NCI-H1694 (cell line): ENCODE measurements around the gene SLC38A5.
"Not testable (repeated sequence)": the region's sequence is repeated elsewhere in the genome, so short reads cannot be mapped to it uniquely, and the experiment has no call there.

Experiments used
- DNase-seq: peaks from one replicate; lab custom pipeline; 2025; lab: John Stamatoyannopoulos, UW

SLC38A5 gene

DNA sequence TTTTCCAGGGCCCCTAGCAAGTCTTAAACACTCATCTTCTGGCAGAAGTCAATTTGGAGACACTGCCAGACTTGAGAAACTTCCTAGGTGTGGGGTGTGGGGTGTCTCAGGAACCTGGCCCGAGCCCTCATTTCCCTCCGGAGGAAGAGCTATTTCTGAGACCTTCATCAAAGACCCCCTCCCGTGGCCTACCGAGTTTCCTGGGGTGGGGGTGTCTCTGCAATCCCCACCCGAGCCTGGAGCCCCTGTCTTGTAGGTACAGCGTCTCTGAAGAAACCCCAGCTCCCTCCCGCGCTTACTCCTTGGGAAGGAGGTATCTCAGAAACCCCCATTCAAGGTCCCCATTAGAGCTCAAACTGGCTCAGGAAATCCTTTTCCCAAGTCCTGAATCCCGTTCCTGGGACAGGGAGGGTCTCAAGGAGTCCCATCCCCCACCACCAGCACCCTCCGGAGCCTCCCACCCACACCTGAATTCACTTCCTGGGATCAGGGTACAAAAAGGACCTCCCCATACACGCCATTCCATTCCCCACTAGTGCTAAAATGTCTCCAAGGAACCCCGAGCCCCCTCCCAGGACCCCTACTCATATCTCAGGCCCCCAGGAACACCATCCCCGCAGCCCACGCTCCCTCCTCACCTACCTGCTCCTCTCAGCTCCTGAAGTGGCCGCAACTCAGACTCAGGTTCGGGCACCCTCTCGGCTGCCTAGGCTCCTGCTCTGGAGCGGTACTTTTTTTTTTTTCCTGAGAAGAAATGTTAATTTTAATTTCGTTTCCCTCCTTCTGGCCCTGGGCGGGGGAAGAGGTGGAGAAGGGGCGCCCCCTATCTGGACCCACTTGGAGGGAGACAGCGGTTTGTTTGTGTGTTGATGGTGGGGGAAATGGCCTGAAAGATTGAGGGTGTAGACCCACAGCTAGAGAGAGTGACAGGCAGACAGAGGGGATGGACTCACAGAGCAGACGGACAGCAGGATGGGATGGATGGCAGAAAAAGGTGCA is 1.1 kb downstream of the SLC38A5 start:
- no peak for DNase-seq

DNA sequence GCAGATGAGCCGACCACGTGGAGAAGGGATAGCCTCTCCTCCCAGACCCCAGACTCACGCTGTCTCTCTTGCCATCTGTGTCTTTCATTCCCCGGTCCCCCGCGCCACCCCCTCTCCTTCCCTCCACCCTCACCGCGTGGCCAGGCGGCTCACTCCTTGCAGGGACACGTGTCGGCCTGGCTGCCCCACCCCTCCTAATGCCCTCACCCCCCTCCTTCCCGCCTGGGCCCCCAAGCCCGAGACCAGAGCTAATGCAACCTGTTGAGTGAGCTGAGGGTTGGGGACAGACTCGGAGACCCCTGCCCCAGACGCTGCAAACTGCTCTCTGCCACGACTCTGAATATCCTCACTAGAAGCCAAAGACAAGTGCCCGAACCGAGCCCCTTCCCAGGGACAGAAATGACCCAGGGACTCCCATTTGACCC is 1.8 kb downstream of the SLC38A5 start:
- DNase-seq, result no peak

DNA sequence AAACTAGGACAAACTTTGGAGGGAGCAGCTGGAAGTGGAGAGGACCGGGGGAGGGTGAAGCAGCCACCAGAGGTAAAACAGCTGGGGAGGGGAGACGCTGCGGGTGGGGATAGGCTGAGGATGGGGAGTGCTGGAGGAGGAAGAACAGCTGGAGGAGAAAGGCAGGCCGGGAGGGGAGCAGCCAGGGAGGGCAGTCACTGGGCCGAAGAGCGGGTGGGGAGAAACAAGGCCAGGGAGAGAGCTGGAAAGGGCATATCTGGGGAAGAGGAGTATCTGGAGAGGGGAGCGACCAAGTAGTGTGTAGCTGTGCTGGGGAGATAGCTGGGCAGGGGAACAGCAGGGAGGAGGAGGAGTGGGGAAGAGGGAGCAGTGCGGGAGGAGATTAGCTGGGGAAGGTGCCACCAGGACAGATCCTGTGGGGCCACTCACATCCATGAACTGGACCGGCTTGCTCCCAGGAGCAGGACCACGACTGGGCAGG is 2.7 kb downstream of the SLC38A5 start:
- DNase-seq, result no peak

DNA sequence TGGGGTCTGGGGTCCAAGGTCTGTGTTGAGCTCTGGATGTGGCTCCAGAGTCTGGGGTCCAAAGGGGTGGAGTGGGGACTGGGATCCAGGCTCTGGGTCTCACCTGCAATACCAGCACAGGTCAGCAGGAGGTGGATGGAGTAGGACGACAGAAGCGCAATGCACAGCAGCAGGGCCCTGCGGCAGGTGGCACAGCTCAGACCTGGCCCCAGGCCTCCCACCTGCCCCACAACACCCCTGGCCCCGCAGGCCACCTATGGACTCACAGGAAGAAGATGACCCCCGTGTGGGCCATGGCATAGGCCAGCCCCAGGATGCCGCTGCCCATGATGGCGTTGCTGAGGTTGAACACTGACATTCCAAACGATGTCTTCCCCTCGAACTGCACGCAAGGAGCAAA is 3.4 kb downstream of the SLC38A5 start:
- DNase-seq, result no peak

DNA sequence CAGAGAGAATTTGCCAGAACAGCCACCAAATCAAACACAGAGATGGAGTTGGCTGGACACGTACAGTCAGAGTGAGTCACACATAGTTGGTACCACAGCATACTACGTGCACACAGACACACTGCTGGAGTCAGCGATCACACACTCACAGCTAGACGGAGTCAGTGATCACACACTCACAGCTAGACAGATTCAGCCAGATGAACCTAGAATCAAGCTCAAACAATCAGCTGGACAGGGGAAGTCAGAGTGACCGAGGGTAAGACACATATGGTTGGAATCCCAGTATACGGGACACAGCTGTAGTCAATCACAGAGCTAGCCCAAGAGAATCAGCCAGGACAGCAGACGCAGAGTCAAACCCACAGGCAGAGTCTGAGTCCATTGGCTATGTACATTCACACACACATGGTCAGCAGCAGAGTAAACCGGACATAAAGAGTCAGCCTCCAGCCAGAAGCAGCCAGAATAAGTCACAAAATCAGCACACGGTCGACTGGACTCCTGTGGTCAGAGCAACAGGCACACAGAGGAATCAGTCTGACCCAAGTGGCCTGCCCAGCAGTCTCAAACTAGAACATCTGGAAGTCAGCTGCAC is 4.6 kb downstream of the SLC38A5 start:
- no peak for DNase-seq

DNA sequence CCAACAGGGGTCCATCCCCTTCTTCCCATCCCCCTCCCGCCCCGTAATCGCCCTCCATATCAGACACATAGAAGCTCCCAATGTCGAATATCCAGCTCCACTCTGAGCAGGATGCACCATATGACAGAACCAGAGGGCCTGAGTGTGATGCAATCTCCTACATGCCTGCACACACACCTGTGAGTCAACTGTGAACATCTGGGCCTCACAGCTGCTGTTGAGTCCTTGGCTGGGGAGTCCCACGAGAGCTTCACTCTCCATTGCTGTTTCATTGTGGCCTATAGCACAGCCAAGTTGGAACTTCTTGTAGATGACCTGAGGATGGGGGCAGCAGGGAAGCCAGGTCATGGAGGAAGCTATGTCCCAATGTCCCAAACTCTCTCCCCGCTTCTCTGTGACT is 8.2 kb downstream of the SLC38A5 start:
- DNase-seq, result no peak

DNA sequence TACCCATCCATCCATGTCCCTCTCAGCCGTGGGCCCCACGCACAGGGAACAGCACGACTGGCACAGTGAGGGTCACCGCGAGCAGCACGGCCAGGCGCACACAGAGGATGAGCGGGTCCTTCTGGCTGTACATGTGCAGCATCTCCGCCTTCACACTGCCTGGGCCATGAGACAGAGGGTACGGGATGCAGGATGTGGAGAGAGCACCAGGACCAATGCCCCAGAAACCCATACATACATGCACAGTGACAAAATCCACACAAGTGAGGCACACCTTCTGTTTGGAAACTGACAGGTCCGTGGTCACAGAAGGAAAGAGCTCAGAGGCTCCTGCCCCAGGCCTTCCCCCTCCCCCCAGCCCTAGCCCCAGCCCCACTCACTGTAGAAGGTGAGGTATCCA is 9.5 kb downstream of the SLC38A5 start:
- DNase-seq, result no peak

DNA sequence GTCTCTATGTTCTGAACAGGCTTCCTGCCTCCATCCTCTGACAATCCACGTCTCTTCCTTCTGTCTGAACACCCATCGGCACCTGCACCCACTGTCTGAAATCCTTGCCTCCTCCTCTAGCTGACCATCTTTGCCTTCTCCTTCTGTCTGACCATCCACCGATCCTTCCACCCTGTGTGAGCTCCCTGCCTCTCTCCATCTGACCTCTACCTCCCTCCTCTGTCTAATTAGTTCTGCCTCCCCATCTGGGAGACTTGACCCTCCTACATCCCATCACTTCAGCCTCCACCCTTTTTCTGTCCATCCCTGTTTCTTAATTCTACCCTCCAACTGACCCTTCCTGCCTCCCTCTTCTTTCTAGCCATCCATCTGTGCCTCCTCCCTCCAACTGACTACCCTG is 10.0 kb downstream of the SLC38A5 start:
- no peak for DNase-seq

DNA sequence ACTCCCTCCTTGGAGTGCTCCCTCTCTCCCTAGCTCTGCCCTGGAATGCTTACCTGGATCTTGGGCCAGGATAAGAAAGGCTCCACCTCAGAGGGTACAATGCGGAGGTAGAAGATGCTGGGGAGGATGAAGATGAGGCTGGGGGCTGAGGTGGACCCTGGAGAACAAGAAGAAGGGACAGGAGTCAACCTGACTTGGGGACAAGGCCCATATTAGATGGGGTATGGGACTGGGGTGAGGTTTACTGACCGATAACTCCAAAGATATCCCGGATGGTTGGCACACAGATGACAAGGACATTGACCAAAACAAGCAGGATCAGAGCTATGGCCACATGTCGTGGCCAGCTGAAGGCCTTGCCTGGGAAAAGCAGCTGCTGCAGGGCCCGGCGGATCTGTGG is 10.6 kb downstream of the SLC38A5 start:
- no peak for DNase-seq

DNA sequence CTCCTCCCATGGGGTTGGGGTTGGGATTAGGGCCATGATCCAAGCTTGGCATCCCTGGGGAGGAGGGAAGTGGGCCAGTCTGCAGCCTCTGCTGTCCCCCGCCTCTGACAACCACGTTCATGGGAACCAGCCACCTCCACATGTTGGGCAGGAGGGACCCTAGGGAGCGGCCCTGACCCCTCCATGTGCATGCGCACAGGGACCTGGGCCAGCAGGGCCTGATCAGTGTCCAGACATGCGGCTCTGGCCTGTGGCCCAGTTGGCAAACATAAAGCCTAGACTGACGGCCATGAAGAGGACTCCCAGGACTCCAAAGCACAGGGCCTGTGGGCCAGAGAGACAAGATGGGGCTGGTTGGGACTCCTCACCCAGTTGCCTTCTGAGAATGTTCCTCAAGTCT is 11.3 kb downstream of the SLC38A5 start:
- no peak for DNase-seq

DNA sequence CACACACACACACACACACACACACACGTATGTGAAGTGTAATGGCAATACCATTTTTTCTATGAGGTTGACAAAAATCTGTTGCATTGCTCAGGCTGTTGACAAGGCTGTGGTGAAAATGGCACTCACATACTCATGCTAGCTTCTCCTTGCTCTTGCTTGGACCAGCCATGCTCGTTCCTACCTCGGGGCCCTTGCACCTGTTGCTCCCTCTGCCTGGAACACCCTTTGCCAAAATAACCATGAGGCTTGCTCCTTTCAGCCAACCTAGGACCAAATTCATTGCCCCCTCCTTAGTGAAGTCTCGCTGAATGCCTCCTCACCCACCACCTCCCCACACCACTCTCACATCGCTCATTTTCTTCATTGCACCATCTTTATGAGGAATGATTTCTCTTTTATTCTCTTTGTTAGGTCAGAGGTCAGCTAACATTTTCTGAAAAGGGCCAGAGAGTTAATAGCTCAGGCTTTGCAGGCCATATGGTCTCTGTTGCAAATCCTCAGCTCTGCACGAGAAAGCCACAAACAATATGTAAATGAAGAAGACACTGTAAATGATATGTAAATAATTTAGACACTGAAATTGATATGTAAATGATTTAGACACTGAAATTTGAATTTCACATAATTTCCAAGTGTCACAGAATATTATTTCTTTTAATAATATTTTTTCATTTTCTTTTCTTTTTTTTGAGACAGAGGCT is 13.3 kb downstream of the SLC38A5 start:
- DNase-seq, result no peak

DNA sequence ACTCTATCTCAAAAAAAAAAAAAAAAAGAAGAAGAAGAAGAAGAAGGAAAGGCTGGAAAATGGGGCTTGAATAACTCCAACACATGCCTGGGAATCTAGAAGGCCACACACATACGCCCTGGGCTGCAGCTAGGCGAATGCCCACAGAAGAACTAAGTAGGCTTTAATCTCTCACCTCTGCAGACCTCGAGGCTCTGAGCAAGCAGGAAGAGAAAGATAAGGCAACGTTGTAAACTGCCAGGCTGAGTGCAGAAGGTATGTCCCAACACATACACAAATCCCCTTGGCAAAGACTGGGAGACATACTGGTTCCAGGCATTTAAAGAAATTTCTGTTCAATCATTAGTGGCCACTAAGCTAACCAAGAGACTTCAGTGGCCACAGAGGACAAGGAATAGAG is 18.4 kb downstream of the SLC38A5 start:
- no peak for DNase-seq

DNA sequence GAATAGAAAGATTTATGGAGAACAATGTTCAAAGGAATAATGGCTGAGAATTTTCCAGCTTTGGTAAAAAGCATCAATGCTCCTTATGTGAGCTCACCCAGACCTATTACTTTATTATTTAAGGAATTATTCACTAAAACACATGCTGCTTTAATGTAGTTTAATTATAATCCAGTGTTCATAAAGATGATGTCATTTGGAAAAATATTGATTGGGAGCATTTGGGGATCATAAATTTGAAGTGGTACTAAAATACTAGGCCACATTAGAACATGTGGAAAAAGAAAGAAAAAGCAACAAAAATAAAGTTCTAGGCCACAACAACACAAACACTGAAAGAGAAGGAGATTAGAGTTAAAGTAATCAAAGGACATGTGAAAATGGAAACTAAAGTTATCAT is 20.0 kb downstream of the SLC38A5 start:
- no peak for DNase-seq

DNA sequence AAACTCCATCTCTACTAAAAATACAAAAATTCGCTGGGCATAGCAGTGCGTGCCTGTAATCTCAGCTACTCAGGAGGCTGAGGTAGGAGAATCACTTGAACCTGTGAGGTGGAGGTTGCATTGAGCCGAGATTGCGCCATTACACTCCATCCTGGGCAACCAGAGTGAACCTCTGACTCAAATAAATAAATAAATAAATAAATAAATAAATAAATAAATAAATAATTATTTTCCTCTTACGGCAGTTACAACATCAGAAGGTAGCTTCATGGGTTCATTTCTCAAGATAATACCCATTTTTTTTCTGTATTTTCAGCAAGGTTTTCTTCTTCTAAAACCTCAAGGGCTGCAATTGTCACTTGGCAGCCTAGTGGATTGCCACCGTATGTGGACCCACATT is 22.9 kb downstream of the SLC38A5 start:
- not testable (repeated sequence) for DNase-seq

DNA sequence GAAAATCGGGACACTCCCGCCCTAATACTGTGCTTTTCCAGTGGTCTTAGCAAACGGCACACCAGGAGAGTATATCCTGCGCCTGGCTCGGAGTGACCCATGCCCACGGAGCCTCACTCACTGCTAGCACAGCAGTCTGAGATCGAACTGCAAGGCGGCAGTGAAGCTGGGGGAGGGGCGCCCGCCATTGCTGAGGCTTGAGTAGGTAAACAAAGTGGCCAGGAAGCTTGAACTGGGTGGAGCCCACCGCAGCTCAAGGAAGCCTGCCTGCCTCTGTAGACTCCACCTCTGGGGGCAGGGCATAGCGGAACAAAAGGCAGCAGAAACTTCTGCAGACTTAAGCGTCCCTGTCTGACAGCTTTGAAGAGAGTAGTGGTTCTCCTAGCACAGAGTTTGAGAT is 36.3 kb downstream of the SLC38A5 start:
- DNase-seq, result not testable (repeated sequence)

DNA sequence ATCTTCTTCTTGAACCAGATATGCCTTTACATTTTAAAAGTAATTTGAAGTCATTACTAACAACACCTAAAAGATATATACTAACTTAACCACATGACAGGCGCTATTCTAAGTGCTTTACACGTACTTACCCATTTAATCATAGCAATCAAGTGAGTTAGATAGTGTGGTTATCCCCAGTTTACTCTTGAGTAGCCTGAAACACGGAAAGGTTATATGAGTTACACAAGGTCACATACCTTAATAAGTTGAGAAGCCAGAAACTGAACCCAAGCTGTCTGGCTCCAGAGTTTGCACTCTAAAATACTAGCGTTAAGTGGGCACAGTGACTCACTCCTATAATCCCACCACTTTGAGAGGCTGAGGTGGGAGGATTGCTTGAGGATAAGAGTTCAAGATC is 39.9 kb downstream of the SLC38A5 start:
- DNase-seq, result not testable (repeated sequence)

DNA sequence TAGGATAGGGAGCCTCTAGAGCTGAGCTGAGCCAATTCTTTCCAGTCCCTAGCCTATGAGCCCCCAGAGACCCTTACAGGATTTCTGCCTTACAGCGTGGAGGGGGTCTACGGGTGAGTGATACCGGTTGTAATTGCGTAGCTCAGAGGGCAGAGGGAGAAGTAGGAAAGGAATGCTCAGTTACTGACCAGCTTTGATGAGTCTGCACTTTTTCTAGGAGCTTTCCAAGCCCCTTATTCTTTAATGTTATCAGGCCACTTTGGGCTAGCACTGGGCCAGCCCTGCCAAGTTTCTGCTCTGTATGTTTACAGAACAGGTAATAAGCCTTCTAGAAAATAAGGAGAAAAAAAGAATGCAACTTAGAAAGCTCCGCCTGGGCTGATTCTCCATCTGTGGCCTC is 40.5 kb downstream of the SLC38A5 start:
- DNase-seq, result not testable (repeated sequence)

DNA sequence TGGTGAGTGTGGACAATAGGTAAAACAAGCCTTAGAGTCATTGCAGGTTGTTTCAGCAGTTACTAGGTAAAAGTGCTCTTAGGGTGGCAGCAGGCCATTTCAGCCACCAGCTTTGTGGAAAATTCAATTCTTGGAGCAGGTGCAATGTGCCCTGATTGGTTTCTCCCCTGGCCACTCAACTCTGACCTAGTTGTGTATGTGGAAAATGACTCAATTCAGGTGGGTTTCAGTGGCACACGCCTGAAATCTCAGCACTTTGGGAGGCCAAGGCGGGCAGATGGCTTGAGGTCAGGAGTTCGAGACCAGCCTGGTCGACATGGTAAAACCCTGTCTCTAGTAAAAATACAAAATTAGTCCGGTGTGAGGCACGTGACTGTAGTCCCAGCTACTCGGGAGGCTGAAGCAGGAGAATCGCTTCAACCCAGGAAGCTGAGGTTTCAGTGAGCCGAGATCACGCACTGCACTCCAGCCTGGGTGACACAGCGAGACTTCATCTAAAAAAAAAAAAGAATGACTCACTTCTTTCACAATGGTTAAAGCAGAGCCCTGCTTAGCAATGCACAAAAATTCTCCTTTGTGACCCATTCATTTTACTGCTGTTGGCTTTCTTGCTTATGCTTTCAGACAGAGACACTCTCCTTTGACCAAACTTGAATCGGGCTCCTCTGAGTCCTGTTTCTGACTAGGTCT is 42.9 kb downstream of the SLC38A5 start:
- not testable (repeated sequence) for DNase-seq

DNA sequence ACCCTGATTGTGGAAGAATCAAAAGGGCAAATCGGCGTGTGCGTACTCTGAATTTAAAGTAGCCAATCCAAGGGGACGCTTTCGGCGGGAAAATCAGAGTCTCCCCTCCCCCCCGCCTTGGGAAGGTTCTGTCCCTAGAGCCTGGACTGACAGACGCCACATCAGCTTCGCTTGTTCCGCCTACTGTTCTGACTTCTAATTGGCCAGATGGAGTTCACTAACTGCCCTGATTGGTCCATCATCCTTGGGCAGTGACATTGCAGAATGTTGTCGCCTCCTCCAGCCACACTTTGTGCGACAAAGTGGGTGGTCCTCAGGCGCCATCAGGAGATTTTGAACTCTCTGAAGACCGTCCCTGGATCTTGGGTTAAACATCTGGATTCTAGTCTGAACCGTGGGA is 58.2 kb downstream of the SLC38A5 start, which contains the start of gene SSX4B:
SSX4B (minus strand) TSS at position 101 of the 400 bp plus-strand sequence. CDS start 588 bp downstream, outside the sequence.
- not testable (repeated sequence) for DNase-seq
